ENCODE measurements around the gene NACC1.

DNA sequence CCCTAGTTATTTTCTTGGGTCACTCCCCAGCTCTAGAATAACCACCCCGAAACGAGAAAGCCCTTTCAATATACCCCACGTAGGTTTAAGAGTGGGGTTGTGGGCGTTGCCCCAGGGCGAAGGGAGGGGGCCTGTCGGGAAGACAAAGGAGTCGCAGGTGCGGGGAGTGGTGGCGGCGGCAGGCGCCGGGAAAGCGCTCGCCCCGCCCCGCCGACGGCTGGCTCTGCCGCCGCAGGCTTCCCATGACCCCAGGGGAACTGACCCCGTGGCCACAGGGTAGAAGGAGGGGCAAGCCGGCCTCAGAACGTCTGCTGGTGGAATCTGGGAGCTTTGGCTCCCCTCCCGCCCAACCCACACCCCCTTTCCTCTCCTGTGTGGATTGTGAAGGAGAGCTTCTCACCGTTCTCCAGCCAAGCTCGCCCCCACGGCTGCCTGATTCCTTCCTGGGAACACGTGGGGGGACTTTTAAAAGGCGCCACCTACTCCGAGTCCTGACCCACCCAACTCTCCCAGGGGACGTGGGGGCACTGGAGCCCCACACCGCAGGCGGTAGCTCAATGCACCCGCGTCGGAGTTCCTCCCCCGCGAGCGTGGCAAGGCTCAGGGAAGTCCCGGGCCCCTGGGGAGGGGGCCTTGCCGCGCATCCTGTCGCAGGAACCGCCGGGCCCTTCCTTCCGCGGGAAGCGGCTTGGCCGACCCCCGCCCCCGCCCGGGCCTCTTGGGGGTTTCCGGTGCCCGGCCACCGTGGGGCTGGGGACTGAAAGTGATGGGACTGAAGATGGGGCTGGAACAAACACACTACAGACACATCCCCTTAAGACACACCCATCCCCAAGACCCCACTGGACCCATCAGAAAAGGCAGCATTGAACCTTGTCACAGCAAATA is 37.7 kb downstream of the NACC1 start:
- TF ChIP-seq, protein P1, sequence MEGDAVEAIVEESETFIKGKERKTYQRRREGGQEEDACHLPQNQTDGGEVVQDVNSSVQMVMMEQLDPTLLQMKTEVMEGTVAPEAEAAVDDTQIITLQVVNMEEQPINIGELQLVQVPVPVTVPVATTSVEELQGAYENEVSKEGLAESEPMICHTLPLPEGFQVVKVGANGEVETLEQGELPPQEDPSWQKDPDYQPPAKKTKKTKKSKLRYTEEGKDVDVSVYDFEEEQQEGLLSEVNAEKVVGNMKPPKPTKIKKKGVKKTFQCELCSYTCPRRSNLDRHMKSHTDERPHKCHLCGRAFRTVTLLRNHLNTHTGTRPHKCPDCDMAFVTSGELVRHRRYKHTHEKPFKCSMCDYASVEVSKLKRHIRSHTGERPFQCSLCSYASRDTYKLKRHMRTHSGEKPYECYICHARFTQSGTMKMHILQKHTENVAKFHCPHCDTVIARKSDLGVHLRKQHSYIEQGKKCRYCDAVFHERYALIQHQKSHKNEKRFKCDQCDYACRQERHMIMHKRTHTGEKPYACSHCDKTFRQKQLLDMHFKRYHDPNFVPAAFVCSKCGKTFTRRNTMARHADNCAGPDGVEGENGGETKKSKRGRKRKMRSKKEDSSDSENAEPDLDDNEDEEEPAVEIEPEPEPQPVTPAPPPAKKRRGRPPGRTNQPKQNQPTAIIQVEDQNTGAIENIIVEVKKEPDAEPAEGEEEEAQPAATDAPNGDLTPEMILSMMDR (IDR thresholded peaks at IDR 0.05; ENCODE audit: borderline replicate concordance, extremely low read depth, low read length, poor library complexity, severe bottlenecking), result no peak
- TF ChIP-seq EZH2 (IDR thresholded peaks at IDR 0.05; ENCODE audit: borderline replicate concordance, low read depth, low read length, severe bottlenecking), result no peak

All from DND-41 (cell line).